Umbilical cord (tissue), 2 donors: ENCODE results near the gene PHKA2. TPM values are rescaled to one million over a fixed set of nuclear protein-coding genes. Genes with fewer than 3 reads are reported as not detected.
A peak's percentile ranks its signal among the peaks of the same experiment; 100 is the strongest.
"Not testable (repeated sequence)": the region's sequence is repeated elsewhere in the genome, so short reads cannot be mapped to it uniquely, and the experiment has no call there.

Experiments
- DNase-seq: peaks from one replicate; pipeline ENCODE4 v3.0.0-alpha.2; 2015; ENCODE audit warnings: low spot score
- total RNA-seq: library from RNA; depleted of rRNA; stranded (reverse); fragments of >200 nt; gene quantifications from one replicate; pipeline ENCODE4 v1.2.3, GENCODE V29; 2014; ENCODE audit warnings: low replicate concordance; ENCODE audit not compliant: insufficient read depth

PHKA2 gene, protein sequence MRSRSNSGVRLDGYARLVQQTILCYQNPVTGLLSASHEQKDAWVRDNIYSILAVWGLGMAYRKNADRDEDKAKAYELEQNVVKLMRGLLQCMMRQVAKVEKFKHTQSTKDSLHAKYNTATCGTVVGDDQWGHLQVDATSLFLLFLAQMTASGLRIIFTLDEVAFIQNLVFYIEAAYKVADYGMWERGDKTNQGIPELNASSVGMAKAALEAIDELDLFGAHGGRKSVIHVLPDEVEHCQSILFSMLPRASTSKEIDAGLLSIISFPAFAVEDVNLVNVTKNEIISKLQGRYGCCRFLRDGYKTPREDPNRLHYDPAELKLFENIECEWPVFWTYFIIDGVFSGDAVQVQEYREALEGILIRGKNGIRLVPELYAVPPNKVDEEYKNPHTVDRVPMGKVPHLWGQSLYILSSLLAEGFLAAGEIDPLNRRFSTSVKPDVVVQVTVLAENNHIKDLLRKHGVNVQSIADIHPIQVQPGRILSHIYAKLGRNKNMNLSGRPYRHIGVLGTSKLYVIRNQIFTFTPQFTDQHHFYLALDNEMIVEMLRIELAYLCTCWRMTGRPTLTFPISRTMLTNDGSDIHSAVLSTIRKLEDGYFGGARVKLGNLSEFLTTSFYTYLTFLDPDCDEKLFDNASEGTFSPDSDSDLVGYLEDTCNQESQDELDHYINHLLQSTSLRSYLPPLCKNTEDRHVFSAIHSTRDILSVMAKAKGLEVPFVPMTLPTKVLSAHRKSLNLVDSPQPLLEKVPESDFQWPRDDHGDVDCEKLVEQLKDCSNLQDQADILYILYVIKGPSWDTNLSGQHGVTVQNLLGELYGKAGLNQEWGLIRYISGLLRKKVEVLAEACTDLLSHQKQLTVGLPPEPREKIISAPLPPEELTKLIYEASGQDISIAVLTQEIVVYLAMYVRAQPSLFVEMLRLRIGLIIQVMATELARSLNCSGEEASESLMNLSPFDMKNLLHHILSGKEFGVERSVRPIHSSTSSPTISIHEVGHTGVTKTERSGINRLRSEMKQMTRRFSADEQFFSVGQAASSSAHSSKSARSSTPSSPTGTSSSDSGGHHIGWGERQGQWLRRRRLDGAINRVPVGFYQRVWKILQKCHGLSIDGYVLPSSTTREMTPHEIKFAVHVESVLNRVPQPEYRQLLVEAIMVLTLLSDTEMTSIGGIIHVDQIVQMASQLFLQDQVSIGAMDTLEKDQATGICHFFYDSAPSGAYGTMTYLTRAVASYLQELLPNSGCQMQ
- total RNA-seq, result 8.7 TPM

DNA sequence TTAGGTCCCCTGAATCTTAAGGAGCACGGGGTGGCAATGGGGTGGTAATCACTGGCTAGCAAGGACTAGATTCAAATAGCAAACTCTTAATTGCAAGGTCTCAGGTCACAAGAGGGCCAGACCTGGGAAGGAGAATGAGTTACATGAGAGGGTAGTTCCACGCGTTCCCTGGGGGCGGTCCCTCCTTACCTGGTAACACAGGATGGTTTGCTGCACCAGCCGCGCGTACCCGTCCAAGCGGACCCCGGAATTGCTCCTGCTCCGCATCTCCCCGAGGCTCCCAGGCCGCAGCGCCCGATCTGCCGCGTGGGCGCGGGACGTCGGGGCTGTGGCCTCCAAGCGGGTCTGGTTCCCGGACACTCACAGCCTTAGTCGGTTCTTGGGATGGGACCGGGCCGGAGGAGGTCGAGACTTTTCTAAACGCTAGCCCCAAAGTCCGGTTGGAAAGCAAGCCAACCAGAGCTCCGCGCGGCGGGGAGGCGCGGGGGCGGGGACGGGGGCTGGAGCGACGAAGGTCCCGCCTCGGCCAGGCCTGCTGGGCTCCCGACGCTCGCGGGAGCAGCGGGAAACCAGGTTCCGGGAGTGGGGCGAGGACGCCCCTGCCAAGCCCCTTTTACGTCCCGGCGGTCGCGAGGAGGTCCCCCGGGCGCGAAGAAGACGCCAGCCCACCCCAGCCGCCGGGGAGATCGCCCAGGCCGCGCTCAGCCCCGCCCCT is at the start of gene PHKA2:
Gene PHKA2, minus strand, starts transcription at position 449 of the 715 bp plus-strand sequence. Its CDS starts 182 bp downstream, at position 267.
- no peak for DNase-seq

DNA sequence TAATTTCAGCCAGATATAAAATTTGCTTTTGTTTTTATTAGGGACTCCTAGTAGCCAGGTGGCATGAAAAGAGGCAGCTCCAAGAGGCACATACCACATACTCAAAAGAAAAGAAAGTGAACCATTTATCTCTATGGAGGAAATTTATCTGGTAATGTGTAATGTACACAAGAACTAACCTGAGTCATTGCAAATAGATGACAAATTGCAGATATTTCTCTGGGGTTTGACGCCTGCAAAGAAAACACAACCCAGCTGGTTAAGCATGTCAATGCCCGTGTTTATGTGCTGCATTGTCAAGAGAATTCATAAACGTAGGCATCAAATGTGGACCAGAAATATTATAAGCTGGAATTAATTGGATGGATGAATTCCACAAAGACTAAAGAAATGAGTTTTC is 46.9 kb upstream of the PHKA2 start:
- DNase-seq, result no peak

DNA sequence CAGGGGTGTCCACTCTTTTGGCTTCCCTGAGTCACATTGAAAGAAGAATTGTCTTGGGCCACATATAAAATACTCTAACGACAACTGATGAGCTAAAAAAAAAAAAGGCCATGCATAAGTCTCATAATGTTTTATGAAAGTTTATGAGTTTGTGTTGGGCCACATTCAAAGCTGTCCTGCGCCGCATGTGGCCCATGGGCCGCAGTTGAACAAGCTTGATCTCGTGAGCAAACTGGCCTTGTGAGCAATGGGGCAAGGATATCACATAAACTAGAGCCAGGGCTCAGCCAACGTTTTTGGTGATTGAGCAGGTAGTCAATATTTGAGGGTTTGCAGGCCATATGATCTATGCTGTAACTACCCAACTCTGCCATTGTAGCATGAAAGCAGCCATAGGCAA is 44.6 kb upstream of the PHKA2 start:
- no peak for DNase-seq

DNA sequence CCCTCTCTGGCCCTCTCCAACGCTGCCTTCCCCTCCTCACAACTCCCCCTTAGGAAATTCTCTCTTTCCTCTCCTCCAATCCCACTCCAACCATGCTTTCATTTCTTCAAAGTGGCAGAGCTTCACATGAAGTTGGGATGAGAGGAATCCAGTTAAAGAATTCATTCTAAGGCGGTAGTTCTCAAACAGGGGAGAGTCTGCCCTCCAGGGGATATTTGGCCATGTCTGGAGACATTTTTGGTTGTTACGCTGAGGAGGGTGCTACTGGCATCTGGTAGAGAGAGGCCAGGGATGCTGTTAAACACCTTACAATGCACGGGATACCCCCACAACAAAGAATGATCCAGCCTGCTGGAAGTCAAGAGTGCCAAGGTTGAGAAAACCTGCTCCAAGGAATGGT is 40.5 kb upstream of the PHKA2 start:
- DNase-seq, result no peak

DNA sequence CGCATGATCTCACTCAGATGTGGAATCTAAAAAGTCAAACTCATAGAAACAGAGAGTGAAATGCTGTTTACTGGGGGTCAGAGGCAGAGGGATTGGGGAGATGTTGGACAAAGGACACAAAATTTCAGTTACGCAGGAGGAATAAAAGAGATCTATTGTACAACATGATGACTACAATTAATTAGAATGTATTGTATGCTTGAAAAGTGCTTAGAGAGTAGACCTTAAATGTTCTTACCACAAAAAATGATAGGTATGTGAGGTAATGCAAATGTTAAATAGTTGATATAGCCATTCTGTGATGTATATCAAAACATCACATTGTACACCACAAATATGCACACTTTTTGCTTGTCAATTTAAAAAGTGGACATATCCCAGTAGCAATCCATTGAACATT is 36.1 kb upstream of the PHKA2 start:
- DNase-seq, result no peak

DNA sequence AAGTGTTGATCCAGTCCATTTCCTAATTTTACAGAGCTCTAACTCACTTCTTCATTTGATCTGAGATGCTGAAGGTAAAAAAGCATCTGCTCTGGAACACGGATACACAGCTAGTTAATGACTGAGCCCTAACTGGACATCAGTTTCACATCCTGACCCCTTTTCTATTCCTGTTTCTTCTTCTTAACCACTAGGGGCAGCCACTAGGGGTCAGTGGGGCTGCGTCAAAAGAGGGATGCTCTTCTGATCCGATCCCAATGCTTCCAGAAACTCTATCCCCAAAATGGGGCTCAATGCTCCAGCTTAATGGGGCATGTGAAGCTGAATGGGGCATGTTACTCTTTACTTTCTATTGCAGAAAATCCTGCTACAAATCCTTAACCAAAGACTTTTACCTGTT is 33.4 kb upstream of the PHKA2 start:
- DNase-seq, result peak; percentile 0

DNA sequence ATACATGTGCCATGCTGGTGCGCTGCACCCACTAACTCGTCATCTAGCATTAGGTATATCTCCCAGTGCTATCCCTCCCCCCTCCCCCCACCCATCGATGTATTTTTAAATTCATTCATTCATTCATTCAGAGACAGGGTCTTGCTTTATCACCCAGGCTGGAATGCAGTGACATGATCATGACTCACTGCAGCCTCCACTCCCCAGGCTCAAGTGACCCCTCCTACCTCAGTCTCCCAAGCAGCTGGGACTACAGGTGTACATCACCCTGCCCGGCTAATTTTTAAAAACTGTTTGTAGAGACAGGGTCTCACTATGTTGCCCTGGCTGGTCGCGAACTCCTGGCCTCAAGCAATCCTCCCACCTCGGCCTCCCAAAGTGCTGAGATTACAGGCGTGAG is 32.7 kb upstream of the PHKA2 start:
- not testable (repeated sequence) for DNase-seq

DNA sequence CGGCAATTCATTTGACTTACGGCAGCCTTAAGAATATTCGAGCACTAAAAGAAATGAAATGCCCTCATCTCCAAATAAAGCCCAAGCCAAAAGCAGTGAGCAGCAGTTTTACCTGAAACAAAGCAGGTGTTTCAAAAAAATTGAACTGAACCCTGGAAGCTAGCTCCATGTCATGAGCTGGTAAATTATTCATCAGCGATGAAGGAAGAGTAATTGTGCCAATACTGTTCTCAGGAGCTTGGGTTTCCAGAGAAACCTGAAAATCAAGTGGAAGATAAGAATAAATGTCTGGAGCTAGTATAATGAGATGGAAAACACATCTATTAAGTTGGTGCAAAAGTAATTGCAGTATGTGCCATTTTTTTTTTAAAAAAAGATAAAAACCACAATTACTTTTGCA is 24.0 kb upstream of the PHKA2 start:
- DNase-seq, result no peak

DNA sequence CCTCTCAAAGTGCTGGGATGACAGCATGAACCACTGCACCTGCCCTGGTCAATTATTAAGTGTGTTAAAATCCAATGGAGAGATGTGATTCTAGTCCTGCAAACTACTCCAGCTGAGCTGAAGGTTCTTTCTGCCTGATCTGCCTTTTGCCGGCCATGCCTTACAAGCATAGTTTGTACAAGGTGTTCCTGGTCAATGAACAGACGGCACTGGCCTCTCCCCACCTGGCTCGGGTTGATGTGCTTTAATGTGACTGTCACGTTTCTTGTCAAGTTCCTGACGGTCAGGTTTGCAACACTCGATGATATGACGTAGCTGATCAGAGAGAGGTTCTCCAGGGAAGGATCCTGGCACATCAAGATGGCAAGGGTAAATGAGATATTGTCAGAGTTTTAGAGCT is 23.1 kb upstream of the PHKA2 start:
- no peak for DNase-seq

DNA sequence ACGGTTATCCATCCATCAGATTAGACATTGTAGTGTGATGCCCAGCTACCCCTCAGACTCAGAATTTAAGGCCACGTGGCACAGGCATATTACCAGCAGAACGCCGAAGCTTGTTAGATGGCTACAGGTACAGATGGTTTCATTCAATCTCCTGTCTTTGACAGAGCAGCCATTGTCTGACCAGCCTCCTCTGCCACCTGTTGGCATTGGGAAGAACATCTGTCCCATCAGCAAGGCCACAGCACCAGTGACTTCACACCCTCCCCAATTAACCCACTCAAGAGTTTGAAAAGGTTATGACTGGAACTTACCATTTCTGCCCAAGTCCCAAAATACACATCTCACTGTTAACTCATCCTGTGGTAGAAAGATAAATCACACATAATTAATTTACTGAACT is 22.0 kb upstream of the PHKA2 start:
- no peak for DNase-seq

DNA sequence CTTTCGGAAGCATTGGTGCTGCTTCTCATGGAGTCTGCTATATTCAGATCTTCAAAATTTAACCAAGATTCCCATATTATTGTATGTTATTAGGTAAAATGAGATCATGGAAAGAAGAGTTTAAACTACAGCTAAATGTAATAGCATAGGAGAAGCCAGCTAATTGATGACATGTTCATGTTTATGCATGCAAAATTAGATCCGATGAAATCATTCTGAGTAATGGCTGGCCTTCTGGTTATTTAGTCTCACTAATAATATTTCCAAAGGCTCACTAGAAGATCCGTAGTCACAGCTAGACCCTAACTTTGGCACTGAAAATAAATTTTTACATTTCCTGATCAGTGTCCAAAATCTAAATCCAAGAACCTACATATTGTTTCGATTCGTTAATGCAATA is 19.8 kb upstream of the PHKA2 start:
- no peak for DNase-seq

DNA sequence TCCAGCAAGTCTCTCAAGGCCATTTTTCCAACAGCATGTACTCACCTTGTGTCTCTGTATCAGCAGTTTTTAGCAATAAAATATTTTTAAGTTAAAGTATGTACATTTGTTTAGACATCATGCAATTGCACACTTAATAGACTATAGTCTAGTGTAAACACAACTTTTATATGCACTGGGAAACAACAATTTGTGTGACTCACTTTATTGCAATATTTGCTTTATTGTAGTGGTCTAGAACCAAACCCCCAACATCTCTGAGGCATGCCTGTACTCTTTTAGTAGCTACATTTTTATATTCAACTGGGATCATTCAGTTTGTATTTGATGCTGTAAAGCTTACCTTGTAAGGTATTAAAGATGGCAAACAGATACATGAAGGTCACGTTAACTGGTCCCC is 14.7 kb upstream of the PHKA2 start:
- DNase-seq, result no peak

DNA sequence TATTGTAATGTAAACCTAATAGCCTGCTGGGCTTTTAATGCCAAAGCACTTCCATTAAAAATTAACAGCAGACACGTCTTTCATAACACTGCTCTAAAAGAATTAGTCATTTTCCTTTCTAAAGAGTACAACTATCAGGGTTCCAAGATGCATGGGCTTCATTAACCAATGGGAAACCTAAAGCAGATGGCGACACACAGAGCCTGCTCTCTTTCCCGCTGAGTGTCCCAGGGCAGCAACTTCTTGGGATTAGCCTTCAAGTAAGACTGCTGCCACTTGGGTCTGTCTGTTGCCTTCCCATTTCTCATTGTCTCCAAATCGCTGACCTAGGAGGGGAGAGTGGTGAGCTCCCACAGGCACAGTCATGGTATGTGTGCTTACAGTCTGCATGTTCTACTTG is 14.0 kb upstream of the PHKA2 start:
- DNase-seq, result no peak

DNA sequence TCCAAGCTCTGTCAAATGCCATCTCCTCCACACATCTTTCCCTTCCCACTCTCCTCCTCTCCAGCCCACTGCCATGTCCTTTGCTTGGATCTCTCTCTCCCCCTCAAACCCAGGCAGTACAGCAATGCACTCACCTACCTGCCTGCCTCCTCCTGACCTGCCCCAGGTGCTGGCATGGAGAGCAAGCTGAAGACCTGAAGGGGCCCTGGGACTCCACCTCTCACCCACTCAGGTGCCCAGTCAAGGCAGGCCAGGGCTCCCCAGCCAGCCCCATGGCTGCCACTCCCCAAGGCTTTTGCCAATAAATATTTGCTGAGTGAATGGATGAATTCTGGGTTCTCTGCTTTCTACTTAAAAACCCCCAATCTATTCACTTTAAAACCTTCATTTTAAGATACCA is 12.6 kb upstream of the PHKA2 start:
- DNase-seq, result no peak

DNA sequence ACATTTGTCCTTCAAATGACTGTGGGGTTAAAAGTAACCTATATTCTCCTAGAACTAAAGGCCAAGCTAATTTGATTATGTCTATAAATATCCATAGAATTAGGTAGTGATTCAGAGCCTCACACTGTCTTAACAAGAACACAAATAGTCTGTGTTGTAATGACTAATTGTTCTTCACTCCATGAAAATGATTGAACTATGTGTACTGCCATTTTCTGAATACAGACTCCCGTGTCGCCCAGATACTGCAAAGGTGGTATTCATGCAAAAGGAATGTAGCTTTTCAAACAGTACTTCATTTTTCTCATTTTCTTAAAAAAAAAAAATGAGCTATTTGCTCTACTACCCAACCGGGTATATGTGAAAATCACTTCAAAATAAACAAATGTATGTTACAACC is 11.3 kb upstream of the PHKA2 start:
- DNase-seq, result peak; percentile 11

DNA sequence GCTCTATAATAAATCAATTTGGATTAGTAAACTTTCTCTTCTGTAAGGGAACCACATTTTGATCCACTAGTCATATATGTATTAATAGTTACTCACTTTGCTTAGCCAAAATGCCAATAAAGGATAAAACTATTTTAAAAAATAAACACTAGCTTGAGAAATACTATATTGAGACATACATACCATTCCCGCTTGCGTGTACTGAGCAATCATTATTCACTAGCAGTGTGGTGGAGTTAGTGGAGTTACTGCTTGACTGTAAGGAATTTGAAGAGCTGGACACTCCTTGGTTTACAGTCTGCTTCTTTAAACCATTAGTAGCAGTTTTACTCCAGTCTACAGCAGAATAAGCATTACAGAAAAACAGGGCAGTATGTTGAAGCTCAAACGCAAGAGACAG is 10.8 kb upstream of the PHKA2 start:
- peak; percentile 8 for DNase-seq

DNA sequence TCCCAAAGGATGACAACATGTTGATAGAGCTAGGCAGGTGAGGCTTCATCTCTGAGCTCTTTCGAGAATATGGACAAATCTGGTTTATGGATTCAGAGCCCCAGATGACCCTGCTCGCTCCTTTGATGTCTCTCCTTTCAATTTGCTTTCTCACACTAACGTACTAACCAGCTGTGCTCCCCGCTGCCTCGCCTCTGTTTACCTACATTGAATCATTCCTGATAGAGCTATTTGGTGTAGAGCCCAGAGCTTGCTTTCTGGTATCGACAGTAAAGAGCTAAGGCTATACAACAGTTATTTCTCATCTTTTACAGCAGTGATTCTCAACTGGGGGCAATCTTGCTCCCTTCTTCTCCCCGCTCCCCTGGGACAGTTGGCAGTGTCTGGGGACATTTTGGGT is 8.9 kb upstream of the PHKA2 start:
- no peak for DNase-seq

DNA sequence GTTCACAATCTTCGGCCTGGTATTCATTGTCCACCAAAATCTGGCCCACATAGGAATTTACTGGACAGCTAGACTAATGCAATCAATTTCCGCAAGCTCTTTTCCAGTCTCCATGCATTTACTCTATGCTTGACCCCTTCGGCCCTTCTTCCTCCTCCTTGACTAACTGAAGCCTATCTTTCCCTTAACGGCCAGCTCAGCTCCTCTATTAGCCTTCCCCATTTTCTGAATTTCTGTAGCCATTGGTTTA is 1.2 kb upstream of the PHKA2 start:
- DNase-seq, result no peak

DNA sequence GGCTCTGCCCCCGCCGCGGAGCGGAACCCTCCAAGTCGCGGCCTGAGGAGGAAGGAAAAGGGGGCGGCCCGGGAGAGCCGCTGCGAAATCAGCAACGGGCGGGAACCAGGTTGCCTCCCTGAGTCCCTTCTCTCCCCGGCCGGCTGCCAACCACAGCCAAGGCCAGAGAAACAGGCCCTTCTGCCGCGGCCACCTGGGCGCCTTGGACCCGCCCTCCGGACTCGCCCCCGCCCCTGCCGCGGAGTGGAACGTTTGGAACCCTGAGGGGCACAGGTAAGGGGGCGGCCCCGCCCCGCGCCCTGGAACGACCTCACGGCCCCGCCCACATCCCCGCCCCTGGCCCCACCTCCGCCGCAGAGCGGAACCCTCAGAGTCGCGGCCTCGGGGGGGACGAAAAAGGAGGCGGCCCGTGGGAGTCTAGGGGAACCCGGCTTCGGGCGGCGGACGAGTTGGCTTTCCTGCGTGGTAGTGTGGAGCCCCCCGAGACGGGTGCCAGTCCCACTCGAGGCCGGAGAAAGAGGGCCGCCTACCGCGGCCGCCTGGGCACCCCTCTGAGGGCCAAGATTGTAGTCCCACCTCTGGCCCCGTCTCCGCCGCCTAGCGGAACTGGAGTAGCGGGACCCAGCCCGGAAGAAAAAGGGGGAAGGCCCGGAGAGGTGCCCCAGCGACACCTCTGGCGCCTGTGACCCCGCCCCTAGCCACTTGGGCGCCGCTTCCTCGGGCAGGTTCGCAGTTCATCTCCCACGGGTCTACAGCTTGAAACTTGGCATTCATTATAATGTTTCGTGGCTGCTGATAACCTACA is 669 bp upstream of the PHKA2 start:
- peak; percentile 85 for DNase-seq

DNA sequence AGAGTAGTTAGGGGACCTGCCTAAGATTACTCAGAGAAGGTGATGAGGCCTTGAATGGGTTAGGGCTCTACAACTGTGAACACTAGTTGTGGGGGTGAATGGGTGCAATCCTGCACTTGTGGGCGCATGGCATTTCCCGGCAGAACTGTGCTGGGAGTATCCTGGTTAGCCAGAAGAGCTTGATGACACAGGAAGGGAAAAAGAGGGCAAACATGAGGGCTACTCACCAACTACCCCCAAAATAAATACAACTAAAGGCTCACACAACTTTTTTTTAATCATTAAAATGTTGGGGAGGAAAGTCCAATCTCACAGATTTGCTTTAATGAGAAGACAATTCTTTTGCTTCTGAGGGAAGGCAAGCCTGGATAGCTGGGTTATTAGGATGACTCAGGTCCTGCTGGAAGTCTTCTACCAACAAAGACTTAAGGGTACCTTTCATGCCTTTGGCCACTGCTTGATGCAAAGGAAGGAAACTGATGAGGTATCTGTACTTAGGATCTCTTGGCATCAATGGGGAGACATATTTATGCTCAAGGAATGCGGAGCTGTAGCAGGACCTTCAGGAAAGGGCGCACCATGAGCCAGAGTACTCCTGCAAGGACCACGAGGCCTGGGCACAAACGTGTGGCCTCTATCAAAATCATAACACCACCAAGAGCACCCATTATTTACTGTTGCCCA is 2.6 kb downstream of the PHKA2 start:
- DNase-seq, result no peak
